Frontal cortex (tissue), 4 donors: Measurements from ENCODE around the gene SRP68. TPM values are rescaled to one million over a fixed set of nuclear protein-coding genes. Genes with fewer than 3 reads are reported as not detected.

Experiments
- DNase-seq, 2 donors: peaks; one replicate each; pipeline ENCODE4 v3.0.0; 2012; ENCODE audit warnings: low spot score in 2 of 2
- FAIRE-seq: peaks from 2 replicates; lab custom pipeline; 2012; peaks lifted over from hg19 to GRCh38; lab: Jason Lieb, UNC
- total RNA-seq: library from RNA; depleted of rRNA; stranded (reverse); fragments of >200 nt; gene quantifications from one replicate; pipeline ENCODE4 v1.2.3, GENCODE V29; 2014
- donor health status: control.
- donor health status: control.
- donor health status: control.

Gene SRP68
- total RNA-seq, 1 donor from 2014 or later, result 16.7 TPM

GRCh38 chr17:76090517-76091129, 18.3 kb upstream of the SRP68 start:
- no peak for FAIRE-seq

GRCh38 chr17:76089680-76090516, 17.6 kb upstream of the SRP68 start:
- no peak for FAIRE-seq
- DNase-seq, result no peak

More at GRCh38 chr17:76090517-76091129, 18.3 kb upstream of the SRP68 start:
- DNase-seq, result no peak

DNA sequence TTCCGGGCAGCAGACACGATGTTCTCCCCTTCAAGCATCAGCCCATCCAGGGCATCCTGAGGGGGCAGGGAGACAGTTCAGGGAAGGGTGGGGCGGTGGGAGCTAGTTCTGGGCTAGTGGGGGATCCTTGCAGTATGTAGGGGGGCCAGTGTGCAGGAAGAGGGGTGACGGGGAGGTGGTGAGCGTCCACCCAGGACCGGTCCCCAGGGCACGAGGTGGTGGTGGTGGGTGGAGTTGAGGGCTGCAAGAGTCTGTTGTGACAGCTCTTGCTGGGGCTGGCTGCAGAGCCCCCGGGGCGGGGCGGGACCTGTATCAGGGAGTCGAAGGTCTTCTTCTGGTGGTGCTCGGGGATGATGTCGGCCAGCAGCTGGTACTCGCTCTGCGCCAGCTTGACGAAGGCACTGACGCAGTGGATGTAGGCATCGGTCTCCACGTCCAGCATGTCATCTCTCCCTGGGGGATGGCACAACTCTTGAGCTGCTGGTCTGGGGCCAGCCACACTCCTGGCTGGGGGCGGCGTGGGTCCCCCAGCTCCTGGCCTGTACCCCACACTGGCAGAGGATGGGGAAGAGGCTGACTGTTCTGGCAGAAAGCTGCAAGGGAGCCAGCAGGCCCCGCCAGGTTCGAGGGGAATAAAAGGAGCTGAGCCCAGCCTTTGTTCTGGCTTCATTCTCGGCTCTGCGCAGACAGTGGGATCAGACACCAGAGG, 16.7 kb upstream of the SRP68 start:
- DNase-seq (no peak), FAIRE-seq (no peak)

- FAIRE-seq (no peak), DNase-seq (no peak)
Measured at GRCh38 chr17:76088041-76088867, 15.9 kb upstream of the SRP68 start.

GRCh38 chr17:76087531-76087930, 15.2 kb upstream of the SRP68 start:
- DNase-seq, result no peak
- no peak for FAIRE-seq

DNA sequence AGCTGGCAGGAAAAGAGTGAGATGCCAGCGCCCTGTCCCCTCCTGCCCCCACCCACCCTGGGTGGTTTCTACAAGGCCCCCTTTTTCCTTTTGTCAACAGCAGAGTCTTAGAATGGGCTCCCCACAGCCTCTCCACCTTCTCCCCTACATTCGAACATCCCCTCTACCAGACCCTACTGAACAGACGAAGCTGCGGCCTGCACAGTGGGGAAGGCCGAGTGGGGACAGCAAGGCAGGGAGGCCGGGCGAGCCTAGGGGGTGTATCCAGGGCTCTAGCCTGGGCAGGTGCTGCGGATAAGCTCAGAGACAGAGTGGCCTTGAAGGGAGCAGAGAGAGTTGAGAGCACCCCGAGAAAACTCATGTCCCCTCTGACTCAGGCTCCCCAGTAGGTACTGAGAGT, 14.1 kb upstream of the SRP68 start:
- DNase-seq (no peak), FAIRE-seq (no peak)

DNA sequence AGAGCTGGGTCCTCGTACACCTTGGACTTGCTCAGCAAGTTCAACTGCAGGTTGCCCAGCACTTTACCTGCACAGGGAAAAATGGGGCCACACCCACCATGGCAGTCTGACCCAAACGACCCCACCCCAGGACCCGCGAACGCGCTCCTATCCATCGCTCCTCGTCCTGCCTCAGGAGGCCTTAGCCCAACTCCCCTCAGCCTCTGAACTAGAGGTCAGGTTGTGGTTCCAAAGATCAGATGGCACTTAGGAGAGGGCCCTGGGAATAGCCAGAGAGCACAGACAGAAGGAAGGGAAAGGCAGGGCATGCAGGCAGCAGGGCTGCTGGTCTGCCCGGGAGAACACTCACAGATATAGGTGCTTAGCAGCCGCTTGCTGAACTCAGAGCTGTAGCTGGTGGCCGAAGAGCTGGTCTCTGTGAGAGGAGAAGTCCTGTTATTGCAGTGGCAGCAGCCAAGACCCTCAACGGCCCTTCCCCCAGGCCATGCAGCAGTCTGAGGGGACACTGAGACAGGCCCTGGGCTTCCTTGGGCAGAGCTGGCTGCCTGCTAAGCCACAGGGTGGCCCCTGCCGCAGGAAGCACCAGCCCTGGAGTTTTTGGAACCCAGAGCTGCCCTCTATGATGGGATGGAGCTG, 13.5 kb upstream of the SRP68 start:
- DNase-seq, result no peak
- no peak for FAIRE-seq

- DNase-seq (no peak), FAIRE-seq (no peak)
Measured at GRCh38 chr17:76085066-76085730, 12.9 kb upstream of the SRP68 start.

DNA sequence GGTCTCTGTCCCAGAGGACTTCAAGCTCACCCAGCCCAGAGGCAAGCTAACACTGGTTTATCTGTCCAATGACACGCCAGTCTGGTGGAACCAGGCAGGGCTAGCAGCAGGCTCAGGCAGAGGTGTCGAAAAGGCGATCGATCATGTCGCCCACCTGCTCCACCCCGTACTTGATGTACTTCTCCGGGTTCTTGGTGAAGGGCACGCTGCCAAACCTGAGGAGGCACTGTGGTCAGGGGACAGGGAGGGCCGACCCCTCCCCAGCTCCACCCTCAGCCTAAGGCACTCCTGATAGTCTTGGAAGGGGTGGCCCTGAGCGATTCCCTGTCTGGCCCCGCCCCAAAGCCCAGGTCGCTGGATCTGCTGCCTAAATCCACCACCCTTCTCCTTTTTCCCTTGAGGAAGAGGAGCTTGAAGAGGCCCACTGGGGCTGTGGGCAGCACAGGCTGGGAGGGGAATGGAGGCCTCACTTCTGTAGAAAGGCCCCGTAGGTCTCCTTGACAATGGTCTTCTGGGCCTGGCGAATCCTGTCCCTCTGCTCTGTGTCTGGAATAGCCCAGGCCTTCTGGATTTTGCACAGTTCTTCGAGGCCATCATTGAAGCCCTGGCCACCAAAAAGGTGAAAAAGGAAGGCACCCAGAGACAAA, 11.3 kb upstream of the SRP68 start:
- FAIRE-seq (no peak), DNase-seq (no peak)

- no peak for FAIRE-seq
- no peak for DNase-seq
Measured at GRCh38 chr17:76082326-76083251, 10.3 kb upstream of the SRP68 start.

DNA sequence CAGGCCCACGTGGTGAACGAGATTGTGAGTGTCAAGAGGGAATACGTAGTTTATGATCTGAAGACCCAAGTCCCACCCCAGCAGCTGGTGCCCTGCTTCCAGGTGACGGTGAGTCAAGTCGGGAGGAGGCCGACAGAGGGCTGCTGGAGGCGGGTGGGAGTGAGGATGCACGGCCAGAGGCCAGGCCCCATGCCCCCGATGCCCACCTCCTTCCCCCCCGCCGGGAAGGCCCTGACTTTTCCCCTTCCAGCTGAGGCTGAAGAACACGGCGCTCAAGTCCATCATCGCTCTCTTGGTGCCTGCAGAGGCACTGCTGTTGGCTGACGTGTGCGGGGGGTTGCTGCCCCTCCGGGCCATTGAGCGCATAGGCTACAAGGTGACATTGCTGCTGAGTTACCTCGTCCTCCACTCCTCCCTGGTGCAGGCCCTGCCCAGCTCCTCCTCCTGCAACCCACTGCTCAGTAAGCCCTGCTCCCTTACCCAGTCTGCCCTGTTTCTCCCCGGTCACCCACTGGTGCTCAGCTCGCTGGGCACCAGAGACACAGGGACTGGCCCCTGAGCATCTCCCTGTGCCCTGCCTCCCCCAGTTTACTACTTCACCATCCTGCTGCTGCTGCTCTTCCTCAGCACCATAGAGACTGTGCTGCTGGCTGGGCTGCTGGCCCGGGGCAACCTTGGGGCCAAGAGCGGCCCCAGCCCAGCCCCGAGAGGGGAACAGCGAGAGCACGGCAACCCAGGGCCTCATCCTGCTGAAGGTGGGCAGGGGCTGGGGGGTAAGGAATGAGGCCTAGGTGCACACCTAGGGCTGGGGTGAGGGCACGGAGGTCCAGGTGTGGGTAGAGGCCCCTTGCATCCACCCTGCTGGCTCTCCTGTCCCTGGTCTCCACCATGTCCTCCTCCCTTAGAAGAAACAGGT, 9.2 kb upstream of the SRP68 start:
- FAIRE-seq (no peak), DNase-seq (no peak)

- FAIRE-seq (no peak), DNase-seq (no peak)
Measured at GRCh38 chr17:76080768-76081287, 8.5 kb upstream of the SRP68 start.

- FAIRE-seq, result no peak
- DNase-seq, result no peak
Measured at GRCh38 chr17:76079956-76080767, 7.8 kb upstream of the SRP68 start.

DNA sequence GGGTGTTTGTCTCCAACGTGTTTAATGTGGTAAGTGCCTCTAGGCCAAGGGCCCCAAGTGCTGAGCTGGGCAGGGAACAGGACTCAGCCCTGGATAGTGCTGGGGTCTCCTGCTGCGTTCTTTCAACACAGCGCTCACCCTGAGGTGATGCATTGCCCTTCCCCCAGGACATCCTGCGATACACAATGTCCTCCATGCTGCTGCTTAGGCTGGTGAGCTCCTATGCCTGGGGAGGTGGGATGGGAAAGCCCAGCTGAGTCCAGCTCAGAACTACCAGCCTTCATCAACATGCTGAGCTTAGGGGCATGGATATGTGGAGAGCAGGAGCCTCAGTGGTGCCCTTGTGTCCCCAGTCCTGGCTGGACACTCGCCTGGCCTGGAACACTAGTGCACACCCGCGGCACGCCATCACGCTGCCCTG, 7.2 kb upstream of the SRP68 start:
- DNase-seq (no peak), FAIRE-seq (no peak)

DNA sequence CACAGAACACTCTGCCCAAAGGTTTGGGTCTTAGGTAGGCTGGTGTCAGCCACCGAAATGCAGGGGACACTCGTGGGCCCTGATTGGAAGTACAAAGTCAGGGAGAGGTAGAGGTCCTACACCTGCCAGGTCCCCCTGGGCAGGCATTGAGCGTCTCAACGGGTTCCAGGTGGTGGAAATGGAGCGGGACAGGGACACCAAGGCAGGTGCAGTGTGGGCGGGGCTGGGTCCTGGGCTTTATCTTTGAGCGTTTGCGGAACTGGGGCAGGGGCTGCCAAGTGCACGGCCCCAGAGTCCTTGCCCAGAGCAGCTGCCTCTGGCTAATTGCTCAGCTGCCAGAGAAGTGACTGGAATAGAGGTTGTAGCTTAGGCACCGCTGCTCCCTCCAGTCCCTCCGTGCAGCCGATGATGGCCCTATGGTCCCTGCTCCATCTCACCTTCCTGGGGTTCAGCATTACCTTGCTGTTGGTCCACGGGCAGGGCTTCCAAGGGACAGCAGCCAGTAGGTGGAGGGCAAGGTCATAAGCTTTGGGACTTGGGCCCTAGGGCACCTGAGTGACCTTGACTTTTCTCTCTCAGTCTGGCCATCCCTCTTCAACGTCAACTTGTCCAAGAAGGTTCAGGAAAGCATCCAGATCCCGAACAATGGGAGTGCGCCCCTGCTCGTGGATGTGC, 6.7 kb upstream of the SRP68 start, which contains the start of gene ZACN:
TSS of gene ZACN (plus strand) at position 323 of the 675 bp plus-strand sequence. CDS start at position 406, 83 bp downstream.
- FAIRE-seq (no peak), DNase-seq (no peak)
